Adrenal gland (tissue), 5 donors: ENCODE results near the gene FBLN1.

Experiments
- POLR2A ChIP-seq, 2 donors: fragments of 450-650 bp; IDR thresholded peaks; one replicate each; pipeline ENCODE4 v1.6.1; 2017; ENCODE audit warnings: antibody characterized with exemption in 2 of 2, mild to moderate bottlenecking in 2 of 2, moderate library complexity in 1 of 2
- TF ChIP-seq, protein P1 (sequence below), 6 experiments: fragments of 450-650 bp in 4 of 6; fragments of 200-600 bp in 2 of 6; sonication (generic) in 1 of 6; IDR thresholded peaks; 1 replicate in 5 of 6; 2 replicates in 1 of 6; pipeline versions ENCODE4 v1.5.1 to v1.8.0; 2016 to 2021; ENCODE audit warnings: antibody characterized with exemption in 6 of 6, mild to moderate bottlenecking in 2 of 6, moderate library complexity in 1 of 6
- donor health status: DM: no; HTN: no; CAD: no.

DNA sequence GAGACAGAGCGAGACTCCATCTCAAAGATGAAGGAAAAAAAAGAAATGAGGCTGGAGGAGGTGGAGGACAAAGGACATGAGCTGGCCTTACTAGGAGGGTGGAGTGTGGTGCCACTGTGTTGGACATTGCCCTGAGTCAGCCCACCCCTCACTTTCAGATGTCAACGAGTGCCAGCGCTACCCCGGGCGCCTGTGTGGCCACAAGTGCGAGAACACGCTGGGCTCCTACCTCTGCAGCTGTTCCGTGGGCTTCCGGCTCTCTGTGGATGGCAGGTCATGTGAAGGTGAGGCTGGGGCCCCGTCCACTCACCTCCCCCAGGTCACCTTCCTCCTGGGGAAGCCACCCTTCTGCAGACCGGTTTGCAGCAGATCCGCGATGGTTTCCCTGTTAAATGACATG is 40.6 kb downstream of the FBLN1 start:
- TF ChIP-seq, protein P1, sequence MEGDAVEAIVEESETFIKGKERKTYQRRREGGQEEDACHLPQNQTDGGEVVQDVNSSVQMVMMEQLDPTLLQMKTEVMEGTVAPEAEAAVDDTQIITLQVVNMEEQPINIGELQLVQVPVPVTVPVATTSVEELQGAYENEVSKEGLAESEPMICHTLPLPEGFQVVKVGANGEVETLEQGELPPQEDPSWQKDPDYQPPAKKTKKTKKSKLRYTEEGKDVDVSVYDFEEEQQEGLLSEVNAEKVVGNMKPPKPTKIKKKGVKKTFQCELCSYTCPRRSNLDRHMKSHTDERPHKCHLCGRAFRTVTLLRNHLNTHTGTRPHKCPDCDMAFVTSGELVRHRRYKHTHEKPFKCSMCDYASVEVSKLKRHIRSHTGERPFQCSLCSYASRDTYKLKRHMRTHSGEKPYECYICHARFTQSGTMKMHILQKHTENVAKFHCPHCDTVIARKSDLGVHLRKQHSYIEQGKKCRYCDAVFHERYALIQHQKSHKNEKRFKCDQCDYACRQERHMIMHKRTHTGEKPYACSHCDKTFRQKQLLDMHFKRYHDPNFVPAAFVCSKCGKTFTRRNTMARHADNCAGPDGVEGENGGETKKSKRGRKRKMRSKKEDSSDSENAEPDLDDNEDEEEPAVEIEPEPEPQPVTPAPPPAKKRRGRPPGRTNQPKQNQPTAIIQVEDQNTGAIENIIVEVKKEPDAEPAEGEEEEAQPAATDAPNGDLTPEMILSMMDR (IDR thresholded peaks at IDR 0.05), result no peak
- TF ChIP-seq POLR2A (IDR thresholded peaks at IDR 0.05), result no peak
